SW 1271 (cell line): Measurements from ENCODE around the gene DYNLRB2.

ENCODE experiments used
- DNase-seq, 2 experiments: peaks; one replicate each; lab custom pipeline; 2025; lab: John Stamatoyannopoulos, UW

Gene DYNLRB2

GRCh38 chr16:80599466-80599865 is 58.7 kb downstream of the DYNLRB2 start:
- DNase-seq = peak in 1 of 2 experiments; percentile 16
